CD4-positive, alpha-beta T cell (primary cell): Measurements from ENCODE around the gene CACNA1E. TPM values are rescaled to one million over a fixed set of nuclear protein-coding genes. Genes with fewer than 3 reads are reported as not detected.

Experiments used
- ATAC-seq: fragments of 200-7000 bp; cut with Tn5 transposase; one replicate; pipeline ENCODE4 v1.10.0; 2022; ENCODE audit warnings: mild to moderate bottlenecking; ENCODE audit not compliant: poor library complexity
- CTCF ChIA-PET: fragments of 350-600 bp; sonication (Branson Sonifier 250); formaldehyde crosslinking; loops from one replicate; lab custom pipeline; 2021; ENCODE audit warnings: antibody characterized with exemption, inconsistent platforms; lab: Charles Lee
- POLR2A ChIA-PET: fragments of 350-600 bp; sonication (Branson Sonifier 250); formaldehyde crosslinking; loops from one replicate; lab custom pipeline; 2021; ENCODE audit warnings: antibody characterized with exemption, inconsistent platforms; lab: Charles Lee
- DNase-seq, 14 experiments: peaks; one replicate each; pipeline ENCODE4 v3.0.0-alpha.2; 2013 to 2020; ENCODE audit warnings: mixed read lengths in 2 of 14
- H3K27ac ChIP-seq, 2 donors: one replicate each; pipeline versions ENCODE4 v1.5.1 to v1.7.0; 2013; ENCODE audit warnings: low read length in 2 of 2, low read depth in 1 of 2, mild to moderate bottlenecking in 1 of 2
- H3K27me3 ChIP-seq, 2 experiments: 1 replicate in 1 of 2; 2 replicates in 1 of 2; pipeline versions ENCODE4 v1.6.1 to v1.7.0; 2013; ENCODE audit warnings: low read length in 2 of 2, control low read depth in 1 of 2, mild to moderate bottlenecking in 1 of 2, moderate library complexity in 1 of 2; ENCODE audit not compliant: insufficient read depth in 2 of 2, control insufficient read depth in 1 of 2
- H3K36me3 ChIP-seq: one replicate; pipeline ENCODE4 v1.6.1; 2013; ENCODE audit warnings: low read length, control low read depth; ENCODE audit not compliant: insufficient read depth
- H3K4me1 ChIP-seq: one replicate; pipeline ENCODE4 v1.6.1; 2013; ENCODE audit warnings: low read length, control low read depth; ENCODE audit not compliant: insufficient read depth
- H3K4me3 ChIP-seq: one replicate; pipeline ENCODE4 v1.5.1; 2013; ENCODE audit warnings: mild to moderate bottlenecking, low read length, moderate library complexity
- H3K9me3 ChIP-seq, 2 experiments: 1 replicate in 1 of 2; 2 replicates in 1 of 2; pipeline versions ENCODE4 v1.6.1 to v1.7.0; 2013; ENCODE audit warnings: low read length in 2 of 2, mild to moderate bottlenecking in 2 of 2, control low read depth in 1 of 2, moderate library complexity in 1 of 2; ENCODE audit not compliant: control insufficient read depth in 1 of 2, insufficient read depth in 1 of 2
- H3K27ac Mint-ChIP-seq: one replicate; pipeline ENCODE4 v1.8.0; 2020; ENCODE audit warnings: mixed read lengths
- H3K27me3 Mint-ChIP-seq: one replicate; pipeline ENCODE4 v1.8.0; 2021; ENCODE audit warnings: mixed read lengths
- H3K36me3 Mint-ChIP-seq: one replicate; pipeline ENCODE4 v1.8.0; 2021; ENCODE audit warnings: low read depth, mixed read lengths
- H3K4me1 Mint-ChIP-seq: one replicate; pipeline ENCODE4 v1.8.0; 2021; ENCODE audit warnings: low read depth, mixed read lengths
- H3K4me3 Mint-ChIP-seq: one replicate; pipeline ENCODE4 v1.8.0; 2020; ENCODE audit warnings: mild to moderate bottlenecking, mixed read lengths
- H3K9me3 Mint-ChIP-seq: one replicate; pipeline ENCODE4 v1.8.0; 2020; ENCODE audit warnings: mixed read lengths
- intact Hi-C, 2 experiments: fragments of 100-400 bp; cut with DNase I in 1 of 2; cut with micrococcal nuclease in 1 of 2; formaldehyde crosslinking; loops; one replicate each; pipeline versions ENCODE4 v1.15.1 to v1.9.0; 2023 to 2025; cut with DNase I, micrococcal nuclease
- total RNA-seq, 174 experiments: library from RNA in 2 of 174; stranded (reverse) in 2 of 174; gene quantifications; one replicate each; pipeline ENCODE4 v1.2.3 and lab custom pipeline; 2021 to 2026
- TF ChIP-seq, protein P1 (sequence below): fragments of 200-600 bp; IDR thresholded peaks from one replicate; pipeline ENCODE4 v1.8.0; 2022; ENCODE audit warnings: antibody characterized with exemption, mild to moderate bottlenecking

The CACNA1E gene
- total RNA-seq, 2 experiments from 2014 or later = not detected

GRCh38 chr1:181440510-181440909 lies 42.8 kb upstream of the CACNA1E start:
- TF ChIP-seq, protein P1, sequence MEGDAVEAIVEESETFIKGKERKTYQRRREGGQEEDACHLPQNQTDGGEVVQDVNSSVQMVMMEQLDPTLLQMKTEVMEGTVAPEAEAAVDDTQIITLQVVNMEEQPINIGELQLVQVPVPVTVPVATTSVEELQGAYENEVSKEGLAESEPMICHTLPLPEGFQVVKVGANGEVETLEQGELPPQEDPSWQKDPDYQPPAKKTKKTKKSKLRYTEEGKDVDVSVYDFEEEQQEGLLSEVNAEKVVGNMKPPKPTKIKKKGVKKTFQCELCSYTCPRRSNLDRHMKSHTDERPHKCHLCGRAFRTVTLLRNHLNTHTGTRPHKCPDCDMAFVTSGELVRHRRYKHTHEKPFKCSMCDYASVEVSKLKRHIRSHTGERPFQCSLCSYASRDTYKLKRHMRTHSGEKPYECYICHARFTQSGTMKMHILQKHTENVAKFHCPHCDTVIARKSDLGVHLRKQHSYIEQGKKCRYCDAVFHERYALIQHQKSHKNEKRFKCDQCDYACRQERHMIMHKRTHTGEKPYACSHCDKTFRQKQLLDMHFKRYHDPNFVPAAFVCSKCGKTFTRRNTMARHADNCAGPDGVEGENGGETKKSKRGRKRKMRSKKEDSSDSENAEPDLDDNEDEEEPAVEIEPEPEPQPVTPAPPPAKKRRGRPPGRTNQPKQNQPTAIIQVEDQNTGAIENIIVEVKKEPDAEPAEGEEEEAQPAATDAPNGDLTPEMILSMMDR = no peak
- no peaks in the 10 kb centered on the region for H3K36me3 Mint-ChIP-seq
- H3K27ac ChIP-seq = no peak overlapping the region
- DNase-seq (no peak), ATAC-seq (no peak)
- POLR2A ChIA-PET = no interaction called here
- peaks cover 3 to 11% of the 10 kb centered on the region in 2 experiments for H3K27me3 ChIP-seq
- H3K27me3 Mint-ChIP-seq = peaks cover 24% of the 10 kb centered on the region
- no peaks in the 10 kb centered on the region for H3K4me1 ChIP-seq
- no peak overlapping the region for H3K27ac Mint-ChIP-seq
- H3K4me3 ChIP-seq = no peak overlapping the region
- no peak overlapping the region for H3K4me3 Mint-ChIP-seq
- H3K9me3 Mint-ChIP-seq = no peaks in the 10 kb centered on the region
- CTCF ChIA-PET = interaction anchor here (0.6 kb wide), 1 partner anchor 467 kb away, joined by 3 read pairs; no protein-coding TSS in a partner anchor
- H3K36me3 ChIP-seq = no peaks in the 10 kb centered on the region
- no peaks in the 10 kb centered on the region for H3K4me1 Mint-ChIP-seq
- no peaks in the 10 kb centered on the region for H3K9me3 ChIP-seq
- intact Hi-C loops = no loop called here

DNA sequence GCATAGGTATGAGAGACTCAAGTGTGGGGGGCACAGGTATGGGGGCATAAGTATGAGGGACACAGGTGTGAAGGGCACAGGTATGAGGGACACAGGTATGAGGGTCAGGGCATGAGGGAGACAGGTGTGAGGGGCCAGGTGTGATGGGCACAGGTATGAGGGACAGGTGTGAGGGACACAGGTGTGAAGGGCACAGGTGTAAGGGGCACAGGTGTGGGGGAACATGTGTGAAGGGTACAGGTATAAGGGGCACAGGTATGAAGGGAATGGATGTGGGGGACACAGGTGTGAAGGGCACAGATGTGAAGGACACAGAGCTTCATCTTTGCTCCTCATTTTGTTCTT lies 41.2 kb upstream of the CACNA1E start:
- CTCF ChIA-PET = no interaction called here
- H3K9me3 Mint-ChIP-seq = no peaks in the 10 kb centered on the region
- Histone ChIP-seq H3K9me3 (no peaks in the 10 kb centered on the region), H3K27me3 (peaks cover 3 to 5% of the 10 kb centered on the region in 2 experiments), H3K4me3 (no peak overlapping the region), H3K4me1 (no peaks in the 10 kb centered on the region), H3K36me3 (no peaks in the 10 kb centered on the region), H3K27ac (no peak overlapping the region)
- TF ChIP-seq, protein P1 = no peak
- no peak for ATAC-seq
- POLR2A ChIA-PET = no interaction called here
- H3K27ac Mint-ChIP-seq = no peak overlapping the region
- no peak overlapping the region for H3K4me3 Mint-ChIP-seq
- H3K27me3 Mint-ChIP-seq = peaks cover 10% of the 10 kb centered on the region
- H3K4me1 Mint-ChIP-seq = no peaks in the 10 kb centered on the region
- DNase-seq = no peak
- H3K36me3 Mint-ChIP-seq = no peaks in the 10 kb centered on the region
- intact Hi-C loops = no loop called here

- TF ChIP-seq, protein P1 = no peak
- DNase-seq (no peak), ATAC-seq (no peak)
- Histone ChIP-seq H3K9me3 (no peaks in the 10 kb centered on the region), H3K27me3 (peaks cover 0 to 3% of the 10 kb centered on the region in 2 experiments), H3K36me3 (no peaks in the 10 kb centered on the region), H3K27ac (no peak overlapping the region), H3K4me3 (no peak overlapping the region), H3K4me1 (no peaks in the 10 kb centered on the region)
- Mint-ChIP-seq H3K27me3 (no peaks in the 10 kb centered on the region), H3K9me3 (no peaks in the 10 kb centered on the region), H3K27ac (no peak overlapping the region), H3K4me3 (no peak overlapping the region), H3K36me3 (no peaks in the 10 kb centered on the region), H3K4me1 (no peaks in the 10 kb centered on the region)
- intact Hi-C loops = no loop called here
- CTCF ChIA-PET = no interaction called here
- POLR2A ChIA-PET = no interaction called here
Measured at GRCh38 chr1:181443231-181443853, 40.0 kb upstream of the CACNA1E start.
